Heart left ventricle (tissue), 13 donors: ENCODE results near the gene SLC7A14.

Source experiments
- CTCF ChIP-seq, 12 donors: fragments of 200-600 bp; sonication (generic) in 4 of 12; IDR thresholded peaks; one replicate each; pipeline versions ENCODE4 v1.5.0 to v1.8.0; 2018 to 2022; ENCODE audit warnings: antibody characterized with exemption in 12 of 12, mild to moderate bottlenecking in 5 of 12
- POLR2A ChIP-seq, 2 donors: fragments of 450-650 bp; IDR thresholded peaks; one replicate each; pipeline ENCODE4 v1.6.1; 2017; ENCODE audit warnings: antibody characterized with exemption in 2 of 2, mild to moderate bottlenecking in 2 of 2, moderate library complexity in 2 of 2
- donor health status: ischemic (EF 13 %, LVEDD 7.1; RV severe dilation, severe dysfunction).
- donor health status: DM: no; HTN: yes; CAD: no.
- donor health status: DM: no; HTN: no; CAD: no.
- donor health status: ischemic (EF 25% LVEDD 6.9; RV normal size, moderate dysfunction).
- donor health status: ischemic (EF 25% LVEDD 5.7; RV mildly dilated, moderate dysfunction).
- donor health status: ischemic (EF 35%, LVEDD 5.7; RV mildly dilated, moderate dysfunction).
- donor health status: nonischemic (EF 11% LVEDD 7.7; RV severe dilation, severe dysfunction).
- donor health status: DM: yes; HTN: yes; CAD: no.
- donor health status: PGD.
- donor health status: ischemic (EF 29% LVEDD 5.4; RV normal size, mild dysfunction).
- donor health status: nonischemic (EF 23%, LVEDD 6.1; RV moderate dilation, normal function).

DNA sequence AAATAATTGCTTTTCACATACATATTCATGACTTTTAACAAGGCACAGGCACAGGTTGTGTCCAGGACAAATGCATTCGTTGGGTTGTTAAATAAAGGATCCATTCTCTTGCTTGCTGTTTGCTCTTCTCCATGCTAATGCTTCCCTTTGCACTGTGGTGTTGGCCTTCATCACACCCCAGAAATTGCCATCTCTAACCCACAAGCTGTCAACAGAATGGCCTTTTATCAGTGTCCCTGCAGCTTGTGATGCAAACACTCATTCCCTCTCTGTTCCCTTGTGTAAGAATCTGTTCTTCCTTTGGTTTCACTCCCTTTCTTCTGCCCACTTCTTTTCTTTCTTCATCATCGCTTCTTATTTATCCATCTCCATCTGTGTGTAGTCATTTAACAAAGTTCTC is 72.2 kb downstream of the SLC7A14 start:
- TF ChIP-seq CTCF (IDR thresholded peaks at IDR 0.05) (no peak), POLR2A (IDR thresholded peaks at IDR 0.05) (no peak)
